PC-3 (cell line): Measurements from ENCODE around the gene IRF5. TPM values are rescaled to one million over a fixed set of nuclear protein-coding genes. Genes with fewer than 3 reads are reported as not detected.

Experiments used
- ATAC-seq: fragments of 200-7000 bp; cut with Tn5 transposase; 2 replicates; pipeline ENCODE4 v1.9.1; 2020; ENCODE audit warnings: mild to moderate bottlenecking, moderate library complexity
- BruUV-seq: library from RNA; stranded (reverse); fragments of 400-500 nt; replicated peaks from 2 replicates; lab custom pipeline; 2021; lab: Mats Ljungman, UMichigan
- CTCF ChIA-PET: fragments of 300-600 bp; sonication (Branson Sonifier 250); formaldehyde crosslinking; loops from one replicate; lab custom pipeline; 2022; ENCODE audit warnings: antibody characterized with exemption; lab: Charles Lee
- POLR2A ChIA-PET: fragments of 300-600 bp; sonication (Branson Sonifier 250); formaldehyde crosslinking; loops from one replicate; lab custom pipeline; 2022; ENCODE audit warnings: antibody characterized with exemption; ENCODE audit not compliant: unreplicated experiment; lab: Charles Lee
- DNase-seq: peaks from one replicate; pipeline ENCODE4 v3.0.0-alpha.2; 2015
- H2AFZ ChIP-seq: fragments of 300-600 bp; sonication (generic); 2 replicates; pipeline ENCODE4 v1.6.0; 2016; ENCODE audit warnings: antibody characterized with exemption, low read length
- H3F3A ChIP-seq: fragments of 300-600 bp; sonication (generic); one replicate; pipeline ENCODE4 v1.6.0; 2017; ENCODE audit warnings: antibody characterized with exemption, low read length, control low read depth, mild to moderate bottlenecking; ENCODE audit not compliant: unreplicated experiment
- H3K27ac ChIP-seq: fragments of 300-600 bp; sonication (generic); 2 replicates; pipeline ENCODE4 v1.5.1; 2016; ENCODE audit warnings: mild to moderate bottlenecking, low read length
- H3K27me3 ChIP-seq: fragments of 300-600 bp; sonication (generic); 2 replicates; pipeline ENCODE4 v1.6.1; 2016; ENCODE audit warnings: low read length, mixed read lengths
- H3K36me3 ChIP-seq: fragments of 300-600 bp; sonication (generic); 2 replicates; pipeline ENCODE4 v1.6.1; 2016; ENCODE audit warnings: low read depth, mixed run types, low read length, mixed read lengths
- H3K4me1 ChIP-seq: fragments of 300-600 bp; sonication (generic); 2 replicates; pipeline ENCODE4 v1.5.1; 2016; ENCODE audit warnings: low read length; ENCODE audit not compliant: insufficient read depth
- H3K4me2 ChIP-seq: fragments of 300-600 bp; sonication (generic); 2 replicates; pipeline ENCODE4 v1.6.0; 2016; ENCODE audit warnings: low read length
- H3K4me3 ChIP-seq: fragments of 300-600 bp; sonication (generic); 2 replicates; pipeline ENCODE4 v1.5.1; 2016; ENCODE audit warnings: mild to moderate bottlenecking, low read length, mixed read lengths
- H3K79me2 ChIP-seq: fragments of 300-600 bp; sonication (generic); 2 replicates; pipeline ENCODE4 v1.6.1; 2017; ENCODE audit warnings: low read length, mixed read lengths
- H3K9ac ChIP-seq: fragments of 300-600 bp; sonication (generic); 2 replicates; pipeline ENCODE4 v1.6.0; 2016; ENCODE audit warnings: mild to moderate bottlenecking, low read length
- H3K9me2 ChIP-seq: fragments of 300-600 bp; sonication (generic); replicated peaks from 2 replicates; pipeline ENCODE4 v1.6.1; 2016; ENCODE audit warnings: mixed run types, low read length, mixed read lengths
- H3K9me3 ChIP-seq: fragments of 300-600 bp; sonication (generic); 2 replicates; pipeline ENCODE4 v1.6.1; 2016; ENCODE audit warnings: low read length, mixed read lengths
- H4K20me1 ChIP-seq: fragments of 300-600 bp; sonication (generic); 2 replicates; pipeline ENCODE4 v1.6.1; 2016; ENCODE audit warnings: low read length, mixed read lengths
- CTCF ChIP-seq: fragments of 300-600 bp; sonication (generic); conservative IDR thresholded peaks from 2 replicates; pipeline ENCODE4 v1.5.1; 2017; ENCODE audit warnings: antibody characterized with exemption, low read depth, mild to moderate bottlenecking, low read length
- EZH2 ChIP-seq: fragments of 300-600 bp; sonication (generic); IDR thresholded peaks from one replicate; pipeline ENCODE4 v1.6.1; 2017; ENCODE audit warnings: antibody characterized with exemption, mild to moderate bottlenecking, low read length; ENCODE audit not compliant: unreplicated experiment
- EZH2phosphoT487 ChIP-seq: fragments of 300-600 bp; sonication (generic); IDR thresholded peaks from 2 replicates; pipeline ENCODE4 v1.6.1; 2018; ENCODE audit warnings: mild to moderate bottlenecking, antibody characterized with exemption, low read length, borderline replicate concordance
- intact Hi-C: fragments of 100-400 bp; cut with micrococcal nuclease; formaldehyde crosslinking; loops from 2 replicates; pipeline ENCODE4 v1.9.0; 2023
- total RNA-seq: library from RNA; depleted of rRNA; stranded (reverse); fragments of >200 nt; gene quantifications from 2 replicates; pipeline ENCODE4 v1.2.3, GENCODE V29; 2014

Gene IRF5
- total RNA-seq, 1 experiment from 2014 or later: 15.3 TPM

GRCh38 chr7:128921866-128922440 is 15.8 kb upstream of the IRF5 start:
- peaks cover 11% of the 10 kb centered on the region; the same call in 1 of the 2 replicates for H3K27me3 ChIP-seq
- no peak overlapping the region for H2AFZ ChIP-seq
- no peak overlapping the region for H3K4me2 ChIP-seq
- no peaks in the 10 kb centered on the region for H3K36me3 ChIP-seq
- H3F3A ChIP-seq: no peaks in the 10 kb centered on the region
- ChIA-PET POLR2A (no interaction called here), CTCF (interaction anchor here (0.7 to 1.0 kb wide), 2 partner anchors 25 to 1215 kb away, joined by 3 read pairs; no protein-coding TSS in a partner anchor)
- H3K4me1 ChIP-seq: no peaks in the 10 kb centered on the region
- H3K4me3 ChIP-seq: no peak overlapping the region
- no peak for DNase-seq
- no peak for ATAC-seq
- no peak overlapping the region for H3K9ac ChIP-seq
- H3K27ac ChIP-seq: no peak overlapping the region
- H3K79me2 ChIP-seq: no peaks in the 10 kb centered on the region
- no peaks in the 10 kb centered on the region for H4K20me1 ChIP-seq
- TF ChIP-seq EZH2: no peak
- intact Hi-C loops: no loop called here
- H3K9me3 ChIP-seq: no peaks in the 10 kb centered on the region
- no TSS peak for BruUV-seq
- no peaks in the 10 kb centered on the region for H3K9me2 ChIP-seq

GRCh38 chr7:128922496-128923410 is 15.0 kb upstream of the IRF5 start:
- no peaks in the 10 kb centered on the region for H3K4me1 ChIP-seq
- no peak overlapping the region for H3K4me3 ChIP-seq
- ATAC-seq (no peak; the same call in 1 of the 2 replicates), DNase-seq (no peak)
- peaks cover 11% of the 10 kb centered on the region; the same call in 1 of the 2 replicates for H3K27me3 ChIP-seq
- TF ChIP-seq EZH2phosphoT487: no peak
- TF ChIP-seq CTCF: no peak
- no peak for TF ChIP-seq EZH2
- CTCF ChIA-PET: interaction anchor here (1.0 kb wide), 1 partner anchor 24 kb away, joined by 3 read pairs; no protein-coding TSS in a partner anchor
- POLR2A ChIA-PET: no interaction called here
- no TSS peak for BruUV-seq
- H3K27ac ChIP-seq: no peak overlapping the region
- H3K79me2 ChIP-seq: no peaks in the 10 kb centered on the region
- no peak overlapping the region for H3K9ac ChIP-seq
- H3K9me3 ChIP-seq: no peaks in the 10 kb centered on the region
- intact Hi-C loops: no loop called here
- no peaks in the 10 kb centered on the region for H3K9me2 ChIP-seq
- no peaks in the 10 kb centered on the region for H3F3A ChIP-seq
- no peaks in the 10 kb centered on the region for H4K20me1 ChIP-seq
- no peak overlapping the region for H2AFZ ChIP-seq
- no peak overlapping the region for H3K4me2 ChIP-seq
- H3K36me3 ChIP-seq: no peaks in the 10 kb centered on the region

DNA sequence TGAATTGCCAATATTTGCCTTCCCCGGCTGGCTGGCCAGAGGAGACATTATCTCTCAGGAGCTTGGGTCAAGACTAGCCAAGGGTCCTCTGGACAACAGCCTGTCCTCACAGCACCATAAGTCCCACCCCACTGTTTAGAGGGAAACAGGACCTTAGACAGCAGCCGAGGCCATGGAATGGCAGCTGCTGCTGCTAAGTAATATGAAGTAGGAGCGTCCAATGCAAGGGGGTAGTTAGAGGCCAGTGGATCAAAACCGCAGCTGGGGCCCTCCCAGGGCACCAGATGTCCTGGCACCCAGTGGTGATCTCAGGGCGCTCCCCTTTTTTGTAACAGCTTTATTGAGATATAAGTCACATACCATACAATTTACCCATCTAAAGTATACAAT is 14.3 kb upstream of the IRF5 start:
- TF ChIP-seq EZH2: no peak
- POLR2A ChIA-PET: no interaction called here
- H3F3A ChIP-seq: no peaks in the 10 kb centered on the region
- H3K4me1 ChIP-seq: no peaks in the 10 kb centered on the region
- H2AFZ ChIP-seq: no peak overlapping the region
- H3K4me3 ChIP-seq: no peak overlapping the region
- H3K4me2 ChIP-seq: no peak overlapping the region
- peaks cover 11% of the 10 kb centered on the region; the same call in 1 of the 2 replicates for H3K27me3 ChIP-seq
- no peaks in the 10 kb centered on the region for H3K79me2 ChIP-seq
- intact Hi-C loops: no loop called here
- DNase-seq (no peak), ATAC-seq (peak; percentile 35)
- CTCF ChIA-PET: no interaction called here
- no peak overlapping the region for H3K9ac ChIP-seq
- no peaks in the 10 kb centered on the region for H3K36me3 ChIP-seq
- no peaks in the 10 kb centered on the region for H4K20me1 ChIP-seq
- no peak overlapping the region for H3K27ac ChIP-seq
- H3K9me3 ChIP-seq: no peaks in the 10 kb centered on the region
- no peaks in the 10 kb centered on the region for H3K9me2 ChIP-seq
- no TSS peak for BruUV-seq
